Stimulated activated naive CD8-positive, alpha-beta T cell treated with anti-CD3 and anti-CD28 coated beads, Interleukin-15, Interleukin-2, amounts not matched to agents 100 U/mL and 50 U/mL, for 24 hours (primary cell): ENCODE results near the gene AQP6.

Experiments used
- ATAC-seq: fragments of 150-1000 bp; cut with Tn5 transposase; one replicate; pipeline ENCODE4 v1.10.0; 2021
- DNase-seq: peaks from one replicate; pipeline ENCODE4 v3.0.0; 2021

Gene AQP6

GRCh38 chr12:49972641-49973360 is at the start of gene AQP6:
Gene AQP6 (plus strand): TSS chr12:49972947. CDS start chr12:49973174, 227 bp downstream.
- ATAC-seq (no peak), DNase-seq (no peak)

GRCh38 chr12:49923035-49923644 is 49.6 kb upstream of the AQP6 start:
- ATAC-seq: no peak
- no peak for DNase-seq

GRCh38 chr12:49923880-49924556 is 48.7 kb upstream of the AQP6 start:
- DNase-seq (no peak), ATAC-seq (no peak)

- no peak for DNase-seq
- ATAC-seq: no peak
Observed at GRCh38 chr12:49924628-49925246, 48.0 kb upstream of the AQP6 start.

GRCh38 chr12:49925433-49926204 is 47.1 kb upstream of the AQP6 start:
- DNase-seq: no peak
- no peak for ATAC-seq

GRCh38 chr12:49928471-49928870 is 44.3 kb upstream of the AQP6 start:
- ATAC-seq (no peak), DNase-seq (no peak)

GRCh38 chr12:49929581-49929980 is 43.2 kb upstream of the AQP6 start:
- no peak for DNase-seq
- ATAC-seq: no peak

- DNase-seq (no peak), ATAC-seq (peak; percentile 73)
Observed at GRCh38 chr12:49930515-49931288, 42.0 kb upstream of the AQP6 start.

GRCh38 chr12:49932023-49932422 is 40.7 kb upstream of the AQP6 start:
- ATAC-seq: no peak
- DNase-seq: no peak

GRCh38 chr12:49932533-49933130 is 40.1 kb upstream of the AQP6 start:
- no peak for DNase-seq
- no peak for ATAC-seq

- no peak for DNase-seq
Observed at GRCh38 chr12:49933796-49934195, 39.0 kb upstream of the AQP6 start.

GRCh38 chr12:49934505-49934904 is 38.2 kb upstream of the AQP6 start:
- DNase-seq (no peak), ATAC-seq (no peak)

More at GRCh38 chr12:49933796-49934195, 39.0 kb upstream of the AQP6 start:
- no peak for ATAC-seq

- no peak for DNase-seq
- ATAC-seq: no peak
Observed at GRCh38 chr12:49936925-49937324, 35.8 kb upstream of the AQP6 start.

- no peak for DNase-seq
- ATAC-seq: no peak
Observed at GRCh38 chr12:49937639-49938300, 35.0 kb upstream of the AQP6 start.

- ATAC-seq: no peak
- DNase-seq: no peak
Observed at GRCh38 chr12:49939307-49939706, 33.4 kb upstream of the AQP6 start.

GRCh38 chr12:49939707-49940106 is 33.0 kb upstream of the AQP6 start:
- ATAC-seq (no peak), DNase-seq (no peak)

GRCh38 chr12:49941556-49942511 is 30.9 kb upstream of the AQP6 start:
- DNase-seq (no peak), ATAC-seq (no peak)

GRCh38 chr12:49942512-49942893 is 30.2 kb upstream of the AQP6 start:
- DNase-seq: no peak
- no peak for ATAC-seq

- no peak for ATAC-seq
- no peak for DNase-seq
Observed at GRCh38 chr12:49942921-49943624, 29.7 kb upstream of the AQP6 start.
